NOMO-1 treated with DMSO at 0.1 percent for 48 hours (cell line): Measurements from ENCODE around the gene JAGN1.
"Not testable (repeated sequence)": the region's sequence is repeated elsewhere in the genome, so short reads cannot be mapped to it uniquely, and the experiment has no call there.

ENCODE experiments used
- DNase-seq: peaks from one replicate; lab custom pipeline; 2025; ENCODE audit not compliant: unreplicated experiment; lab: John Stamatoyannopoulos, UW

JAGN1 gene

DNA sequence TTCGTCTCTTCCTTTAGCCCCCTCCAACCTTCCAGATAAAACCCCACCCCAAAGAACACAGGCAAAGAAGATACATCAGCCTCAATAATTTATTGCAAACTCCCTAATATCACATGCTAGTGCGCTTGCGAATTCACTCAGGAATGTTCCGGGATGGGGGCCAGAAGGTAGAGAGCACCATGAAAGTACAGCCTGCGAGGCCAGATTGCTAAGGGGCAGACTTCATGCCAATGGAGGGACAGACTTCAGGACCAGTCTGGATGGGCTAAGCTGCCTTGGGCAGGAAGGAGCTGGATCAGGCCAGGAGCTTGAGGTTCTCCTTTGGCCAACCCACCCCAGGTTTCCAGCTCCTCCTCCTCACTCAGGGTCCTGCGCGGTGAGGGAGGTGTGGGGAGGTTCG is 23.8 kb upstream of the JAGN1 start:
- no peak for DNase-seq

DNA sequence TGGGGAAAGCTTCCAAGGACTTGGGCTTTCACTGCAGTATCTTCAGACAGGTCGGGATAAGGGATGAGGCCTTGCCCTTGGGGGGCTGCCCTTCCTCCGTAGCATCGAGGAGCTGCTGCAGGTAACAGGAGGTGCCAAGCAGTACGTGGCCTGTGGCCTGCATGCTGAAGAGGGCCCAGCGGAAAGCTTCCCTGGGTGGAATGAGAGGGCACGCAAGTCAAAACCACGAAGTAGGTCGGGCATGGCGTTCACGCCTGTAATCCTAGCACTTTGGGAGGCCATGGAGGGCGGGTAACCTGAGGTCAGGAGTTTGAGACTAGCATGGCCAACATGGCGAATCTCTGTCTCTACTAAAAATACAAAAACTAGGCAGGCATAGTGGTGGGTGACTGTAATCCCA is 23.3 kb upstream of the JAGN1 start:
- no peak for DNase-seq

DNA sequence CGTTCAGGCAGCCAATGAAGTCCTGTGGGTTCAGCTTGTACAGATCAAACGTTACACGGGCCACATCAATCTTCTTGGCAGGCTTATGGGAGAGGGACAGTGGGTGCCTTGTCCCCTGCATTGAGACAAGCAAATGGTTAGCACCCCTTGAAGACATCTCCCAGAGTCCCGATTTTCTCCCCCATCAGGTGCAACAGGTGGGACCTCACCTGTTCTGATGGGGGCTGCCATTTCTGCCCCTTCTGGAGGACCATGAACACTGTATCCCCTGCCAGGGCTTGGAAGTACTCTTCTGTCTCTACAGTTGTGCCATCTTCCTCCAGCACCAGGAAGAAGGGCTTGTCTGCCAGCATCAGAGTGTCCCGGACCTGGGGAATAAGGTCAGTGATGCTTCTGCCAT is 20.5 kb upstream of the JAGN1 start:
- no peak for DNase-seq

DNA sequence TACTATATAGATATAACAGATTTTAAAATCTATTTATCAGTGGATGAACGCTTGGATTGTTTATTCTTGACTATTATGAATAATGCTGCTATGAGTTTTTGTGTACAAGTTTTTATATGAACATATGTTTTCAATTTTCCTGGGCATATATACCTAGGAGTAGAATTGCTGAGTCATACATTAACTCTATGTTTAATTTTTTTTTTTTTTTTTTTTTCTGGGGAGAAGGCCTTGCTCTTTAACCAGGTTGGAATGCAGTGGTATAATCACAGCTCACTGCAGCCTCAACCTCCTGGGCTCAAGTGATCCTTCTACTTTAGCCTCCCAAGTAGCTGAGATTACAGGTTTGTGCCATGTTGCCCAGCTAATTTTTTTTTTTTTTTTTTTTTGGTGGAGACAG is 19.4 kb upstream of the JAGN1 start:
- no peak for DNase-seq

DNA sequence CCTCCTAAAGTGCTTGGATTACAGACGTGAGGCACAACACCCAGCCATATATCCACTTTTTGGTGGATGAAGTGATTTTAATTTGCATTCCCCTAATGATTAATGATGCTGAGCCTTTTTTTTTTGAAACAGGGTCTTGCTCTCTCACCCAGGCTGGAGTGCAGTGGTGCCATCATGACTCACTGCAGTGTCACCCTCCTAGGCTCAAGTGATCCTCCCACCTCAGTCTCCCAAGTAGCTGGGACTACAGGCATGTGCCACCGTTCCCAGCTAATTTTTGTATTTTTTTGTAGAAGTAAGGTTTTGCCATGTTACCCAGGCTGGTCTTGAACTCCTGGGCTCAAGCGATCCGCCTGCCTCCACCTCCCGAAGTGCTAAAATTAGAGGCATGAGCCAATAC is 18.3 kb upstream of the JAGN1 start:
- DNase-seq, result not testable (repeated sequence)

DNA sequence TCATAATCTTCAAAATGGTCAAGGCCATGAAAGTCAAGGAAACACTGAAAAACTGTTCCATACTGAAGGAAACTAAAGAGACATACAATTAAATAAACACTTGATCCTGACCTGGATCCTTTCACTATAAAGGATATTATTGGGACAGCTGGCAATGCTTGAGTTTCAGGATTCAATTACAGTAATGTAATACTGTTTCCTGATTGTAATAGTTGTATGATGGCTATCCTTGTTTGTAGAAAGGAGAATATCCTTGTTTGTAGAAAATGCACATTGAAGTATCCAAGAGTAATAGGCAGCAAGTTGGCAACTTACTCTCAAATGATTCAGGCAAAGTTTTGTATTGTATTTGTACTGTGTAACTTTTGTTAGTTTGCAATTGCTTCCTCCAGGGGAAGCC is 15.0 kb upstream of the JAGN1 start:
- DNase-seq, result no peak

DNA sequence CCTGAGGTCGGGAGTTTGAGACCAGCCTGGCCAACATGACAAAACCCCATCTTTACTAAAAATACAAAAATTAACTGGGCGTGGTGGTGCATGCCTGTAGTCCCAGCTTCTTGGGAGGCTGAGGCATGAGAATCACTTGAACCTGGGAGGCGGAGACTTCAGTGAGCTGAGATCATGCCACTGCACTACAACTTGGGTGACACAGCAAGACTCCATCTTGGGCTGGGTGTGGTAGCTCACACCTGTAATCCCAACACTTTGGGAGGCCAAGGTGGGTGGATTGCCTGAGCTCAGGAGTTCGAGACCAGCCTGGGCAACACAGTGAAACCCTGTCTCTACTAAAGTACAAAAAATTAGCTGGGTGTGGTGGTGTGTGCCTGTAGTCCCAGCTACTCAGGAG is 14.2 kb upstream of the JAGN1 start:
- DNase-seq, result not testable (repeated sequence)

DNA sequence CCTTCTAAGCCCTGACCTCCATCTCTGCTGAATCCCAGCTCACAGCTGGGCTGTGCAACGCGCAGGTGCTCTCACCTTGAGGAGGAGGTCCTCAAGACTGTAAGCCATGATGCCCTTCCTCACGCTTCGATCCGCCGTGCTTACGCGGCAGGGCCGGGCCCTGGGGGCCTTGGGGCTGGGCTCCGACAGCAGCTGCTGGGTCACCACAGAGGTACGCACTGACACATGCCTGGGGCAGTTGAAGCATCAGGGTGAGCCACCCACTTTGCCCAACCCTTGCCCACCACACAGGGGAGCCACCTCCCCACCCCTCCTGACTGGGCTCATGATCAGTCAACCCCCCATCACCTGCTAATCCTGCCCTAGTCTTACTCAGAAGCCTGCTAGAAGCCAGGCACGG is 13.4 kb upstream of the JAGN1 start:
- no peak for DNase-seq

DNA sequence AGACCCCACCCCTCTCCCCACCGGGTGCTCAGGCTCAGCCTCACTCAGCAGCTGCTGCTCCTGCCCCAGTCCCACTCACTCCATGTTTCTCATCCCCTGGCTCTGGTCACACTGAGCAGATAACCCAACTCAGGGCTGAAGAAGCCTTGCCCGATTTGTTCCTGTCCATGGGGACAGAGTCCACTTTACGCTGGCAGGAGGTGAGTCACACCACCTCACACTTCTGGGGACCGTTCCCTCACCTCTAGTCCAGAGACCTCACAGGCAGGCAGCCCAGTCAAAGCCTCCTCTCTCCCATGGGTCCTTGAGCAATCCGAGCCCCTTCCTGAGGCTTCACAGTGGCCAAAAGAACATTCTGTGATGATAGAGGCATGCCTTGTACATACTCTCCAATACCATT is 11.7 kb upstream of the JAGN1 start:
- DNase-seq, result no peak

DNA sequence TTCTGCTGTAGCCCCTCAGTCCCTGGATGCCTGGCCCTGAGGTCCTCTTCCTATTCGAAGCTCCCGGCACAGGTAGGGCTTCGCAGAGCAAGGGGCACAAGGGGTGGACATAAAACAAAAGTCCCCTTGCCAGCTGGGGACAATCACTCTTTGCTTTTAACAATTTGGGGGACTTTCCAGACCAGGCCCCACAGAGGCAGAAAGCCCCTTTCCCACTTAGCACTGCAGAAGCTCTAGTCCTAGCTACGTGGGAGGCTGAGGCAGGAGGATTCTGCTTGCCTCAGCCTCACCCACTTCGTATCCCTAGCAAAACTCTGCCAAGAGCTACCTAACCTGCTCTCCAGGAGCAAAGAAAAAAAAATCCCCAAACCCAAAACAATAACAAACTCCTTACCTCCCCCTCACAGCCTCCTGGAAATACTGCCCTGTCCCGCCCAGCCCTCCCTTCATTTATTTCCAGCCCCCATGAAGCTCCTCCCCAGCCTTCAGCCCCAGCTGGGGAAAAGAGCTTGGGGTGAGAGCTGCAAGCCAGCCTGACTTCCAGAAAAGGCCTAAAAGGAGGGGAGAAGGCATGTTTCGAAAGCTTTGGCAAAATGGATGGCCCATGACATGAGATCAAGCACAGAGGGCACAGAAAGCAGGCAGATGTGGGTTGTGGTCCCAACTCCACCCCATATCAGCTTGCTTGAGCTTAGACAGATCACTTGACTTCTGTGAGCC is 10.4 kb upstream of the JAGN1 start, which contains the start of gene CIDEC:
CIDEC (minus strand) TSS at position 424 of the 720 bp plus-strand sequence. CDS start 1,767 bp downstream, outside the sequence.
- no peak for DNase-seq

DNA sequence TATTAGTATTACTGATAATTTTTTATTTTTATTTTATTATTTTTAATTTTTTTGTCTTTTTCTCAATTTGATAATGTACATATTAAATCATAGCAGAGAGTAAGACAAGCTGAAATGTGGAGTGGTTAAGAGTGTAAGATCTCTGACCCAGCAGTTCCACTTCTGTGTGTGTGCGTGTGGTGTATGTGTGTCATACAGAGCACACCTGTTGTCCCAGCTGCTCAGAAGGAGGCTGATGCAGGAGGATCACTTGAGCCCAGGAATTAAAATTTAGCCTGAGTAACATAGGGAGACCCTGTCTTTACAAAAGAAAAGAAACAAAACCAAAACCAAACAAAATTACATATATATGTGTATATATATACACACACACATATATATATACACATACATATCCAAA is 9.0 kb upstream of the JAGN1 start:
- DNase-seq, result no peak

DNA sequence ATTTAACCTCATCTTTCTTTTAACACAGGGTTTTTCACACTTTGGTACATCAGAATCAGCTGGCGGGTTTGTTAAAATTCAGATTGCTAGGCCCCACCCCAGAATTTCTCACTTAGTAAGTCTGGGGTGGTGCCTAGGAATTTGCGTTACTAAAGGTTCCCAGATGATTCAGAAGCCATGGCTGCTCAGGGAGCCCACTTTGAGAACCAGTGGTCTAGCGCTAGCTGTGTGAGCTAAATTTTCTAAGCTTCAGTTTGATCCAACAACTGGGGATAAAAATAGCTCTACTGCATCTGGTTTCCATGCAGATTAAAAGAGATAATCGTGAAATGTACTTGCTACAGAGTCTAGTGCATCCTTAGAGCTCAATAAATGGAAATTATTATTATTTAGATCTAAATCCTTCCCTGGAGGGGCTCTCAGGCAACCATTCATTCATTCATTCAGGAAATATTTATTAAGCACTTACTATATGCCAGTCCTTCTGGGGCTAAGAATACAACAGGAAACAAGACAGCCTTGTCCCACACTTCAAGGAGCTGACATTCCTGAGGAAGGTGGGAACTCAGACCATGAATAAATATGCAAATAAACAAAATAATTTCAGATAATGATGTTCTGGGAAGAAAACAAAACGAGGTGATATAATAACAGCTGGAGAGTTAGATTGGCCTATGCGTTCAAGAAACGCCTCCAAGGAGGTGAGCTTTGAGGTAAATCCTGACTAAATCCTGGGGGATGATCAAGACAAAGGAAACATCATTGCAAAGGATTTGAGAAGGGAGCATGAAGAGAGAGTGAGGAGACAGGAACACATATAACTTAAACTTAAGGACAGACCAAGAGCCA is 6.5 kb upstream of the JAGN1 start:
- DNase-seq, result no peak

DNA sequence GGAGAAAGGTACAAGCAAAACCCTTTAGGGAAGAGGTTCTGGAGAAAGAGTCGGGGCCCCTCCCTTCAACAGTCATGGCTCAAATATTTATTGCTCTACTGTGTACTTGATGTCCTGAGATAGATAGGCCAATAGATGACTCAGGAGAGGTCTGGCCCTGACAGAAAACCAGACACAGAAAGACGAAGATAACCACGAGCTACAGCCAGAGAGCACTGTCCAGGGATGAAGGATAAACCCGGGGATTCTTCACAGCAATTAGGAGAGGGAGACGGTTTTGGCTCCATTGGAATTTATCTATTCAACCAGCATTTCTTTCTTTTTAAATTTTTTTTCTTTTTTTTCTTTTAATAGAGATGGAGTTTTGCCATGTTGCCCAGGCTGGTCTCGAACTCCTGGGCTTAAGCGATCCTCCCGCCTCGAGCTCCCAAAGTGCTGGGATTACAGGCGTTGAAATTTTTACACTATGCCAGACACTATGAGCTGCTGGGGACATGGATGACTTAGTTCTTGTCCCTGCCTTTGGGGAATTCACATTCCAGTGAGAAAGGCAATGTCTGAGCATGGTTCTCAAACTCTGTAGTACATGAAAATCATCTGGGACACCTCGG is 5.8 kb upstream of the JAGN1 start:
- no peak for DNase-seq

DNA sequence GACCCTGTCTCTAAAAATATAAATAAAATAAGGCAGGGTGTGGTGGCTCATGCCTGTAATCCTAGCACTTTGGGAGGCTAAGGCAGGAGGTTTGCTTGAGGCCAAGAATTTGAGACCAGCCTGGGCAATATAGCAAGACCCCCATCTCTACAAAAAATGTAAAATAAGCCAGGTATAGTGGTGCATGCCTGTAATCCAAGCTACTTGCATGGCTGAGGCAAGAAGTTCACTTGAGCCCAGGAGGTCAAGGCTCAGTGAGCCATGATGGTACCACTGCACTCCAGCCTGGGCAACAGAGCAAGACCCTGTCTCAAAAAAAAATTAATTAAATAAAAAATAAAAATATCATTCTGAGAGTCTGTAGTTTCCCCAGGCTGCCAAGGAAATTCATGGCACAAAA is 4.1 kb upstream of the JAGN1 start:
- DNase-seq, result no peak

DNA sequence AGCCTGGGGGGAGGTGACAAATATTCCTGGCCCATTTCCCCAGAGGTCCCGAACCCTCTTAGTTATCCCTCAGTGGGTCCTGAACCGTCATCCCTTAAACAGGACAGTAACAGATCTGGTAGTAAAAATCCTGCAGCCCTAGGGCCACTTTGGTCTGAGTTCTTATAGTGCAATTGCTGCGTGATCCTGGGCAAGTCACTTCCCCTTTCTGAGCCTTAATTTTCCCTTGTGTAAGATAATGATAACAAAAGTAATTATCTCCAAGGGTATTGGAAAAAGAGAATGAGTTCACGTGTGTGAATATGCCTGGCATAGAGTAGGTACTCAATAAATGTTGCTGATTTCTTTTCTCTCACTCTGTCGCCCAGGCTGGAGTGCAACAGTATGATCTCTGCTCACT is 2.9 kb upstream of the JAGN1 start:
- DNase-seq, result peak; percentile 39

DNA sequence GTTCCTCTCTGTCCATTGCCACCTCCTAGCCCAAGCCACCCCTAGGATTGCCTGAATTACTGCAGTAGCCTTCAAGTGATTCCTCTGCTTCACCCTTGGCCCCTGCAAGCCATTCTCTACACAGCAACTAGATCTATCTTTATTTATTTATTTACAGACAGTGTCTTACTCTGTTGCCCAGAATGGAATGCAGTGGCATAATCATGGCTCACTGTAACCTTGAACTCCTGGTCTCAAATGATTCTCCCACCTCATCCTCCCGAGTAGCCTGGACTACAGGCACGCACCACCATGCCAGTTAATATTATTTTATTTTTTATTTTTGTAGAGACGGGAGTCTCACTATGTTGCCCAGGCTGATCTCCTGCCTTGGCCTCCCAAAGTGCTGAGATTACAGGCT is 1.9 kb upstream of the JAGN1 start:
- no peak for DNase-seq

DNA sequence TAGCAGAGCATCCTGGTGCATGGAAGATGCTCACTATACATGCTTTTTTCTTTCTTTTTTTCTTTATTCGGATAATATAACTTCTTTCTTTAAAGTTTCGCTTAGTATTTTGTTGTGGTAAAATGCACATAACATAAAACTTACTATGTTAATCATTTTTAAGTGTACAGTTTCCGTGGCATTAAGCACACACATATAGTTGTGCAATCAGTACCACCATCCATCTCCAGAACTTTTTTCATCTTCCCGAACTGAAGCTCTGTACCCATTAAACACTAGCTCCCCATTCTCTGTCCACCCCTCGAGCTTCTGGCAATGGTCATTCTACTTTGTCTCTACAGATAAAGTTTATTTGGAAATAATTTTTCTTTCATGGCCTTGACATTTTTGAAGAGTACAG is 1.0 kb upstream of the JAGN1 start:
- no peak for DNase-seq

DNA sequence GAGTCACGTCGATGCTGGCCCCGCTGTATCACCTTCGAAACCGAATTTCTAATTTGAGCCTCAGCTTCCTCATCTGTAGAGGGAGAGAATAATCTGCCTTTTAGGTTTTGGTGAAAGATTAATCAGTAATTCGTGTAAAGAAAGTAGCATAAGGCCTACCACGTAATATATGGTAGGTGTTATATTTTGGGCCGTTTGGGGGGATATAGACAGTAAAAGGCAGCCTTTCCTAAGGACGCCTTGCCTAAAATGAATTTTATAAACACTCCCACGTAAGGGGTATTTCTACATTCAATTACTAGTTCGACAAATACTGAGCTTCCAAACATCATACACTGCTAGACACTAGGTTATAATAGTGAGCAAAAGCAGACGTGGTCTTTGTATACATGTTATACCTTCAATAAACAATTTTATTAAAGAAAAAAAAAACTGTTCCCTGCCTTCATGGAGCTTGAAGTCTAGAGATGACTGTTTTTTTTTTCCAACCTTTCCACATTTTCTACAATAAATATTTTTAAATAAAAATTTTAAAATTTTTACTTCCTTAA is 737 bp downstream of the JAGN1 start:
- DNase-seq, result no peak

DNA sequence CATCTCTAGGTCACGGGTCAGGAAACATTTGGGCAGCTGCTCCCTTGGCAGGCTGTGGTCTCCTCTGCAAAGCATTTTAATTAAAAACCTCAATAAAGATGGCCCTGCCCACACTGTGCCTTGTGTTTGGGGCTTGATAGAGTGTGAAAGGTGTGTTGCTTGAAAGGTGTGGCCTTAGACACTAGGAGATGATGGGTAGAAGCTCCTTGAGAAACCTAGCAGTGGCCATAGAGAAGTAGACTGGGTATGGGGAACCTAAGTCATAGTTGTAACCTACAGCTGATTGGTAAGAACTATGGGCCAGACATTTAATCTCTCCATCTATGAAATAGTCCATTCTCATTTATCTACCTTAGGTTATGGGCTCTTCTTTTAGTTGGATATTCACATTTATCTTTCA is 3.3 kb downstream of the JAGN1 start:
- DNase-seq, result no peak

DNA sequence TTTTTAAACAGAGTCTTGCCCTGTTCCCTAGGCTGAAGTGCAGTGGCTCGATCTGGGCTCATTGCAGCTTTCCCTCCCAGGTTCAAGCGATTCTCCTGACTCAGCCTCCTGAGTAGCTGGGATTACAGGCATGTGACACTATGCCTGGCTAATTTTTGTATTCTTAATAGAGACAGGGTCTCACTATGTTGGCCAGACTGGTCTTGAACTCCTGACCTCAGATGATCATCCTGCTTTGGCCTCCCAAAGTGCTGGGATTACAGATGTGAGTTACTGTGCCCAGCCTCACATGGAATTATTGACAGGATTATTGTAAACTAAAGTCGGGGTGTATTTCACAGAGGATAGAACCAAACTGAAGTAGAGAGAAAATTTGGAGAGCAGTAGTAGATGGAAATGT is 5.3 kb downstream of the JAGN1 start:
- not testable (repeated sequence) for DNase-seq

DNA sequence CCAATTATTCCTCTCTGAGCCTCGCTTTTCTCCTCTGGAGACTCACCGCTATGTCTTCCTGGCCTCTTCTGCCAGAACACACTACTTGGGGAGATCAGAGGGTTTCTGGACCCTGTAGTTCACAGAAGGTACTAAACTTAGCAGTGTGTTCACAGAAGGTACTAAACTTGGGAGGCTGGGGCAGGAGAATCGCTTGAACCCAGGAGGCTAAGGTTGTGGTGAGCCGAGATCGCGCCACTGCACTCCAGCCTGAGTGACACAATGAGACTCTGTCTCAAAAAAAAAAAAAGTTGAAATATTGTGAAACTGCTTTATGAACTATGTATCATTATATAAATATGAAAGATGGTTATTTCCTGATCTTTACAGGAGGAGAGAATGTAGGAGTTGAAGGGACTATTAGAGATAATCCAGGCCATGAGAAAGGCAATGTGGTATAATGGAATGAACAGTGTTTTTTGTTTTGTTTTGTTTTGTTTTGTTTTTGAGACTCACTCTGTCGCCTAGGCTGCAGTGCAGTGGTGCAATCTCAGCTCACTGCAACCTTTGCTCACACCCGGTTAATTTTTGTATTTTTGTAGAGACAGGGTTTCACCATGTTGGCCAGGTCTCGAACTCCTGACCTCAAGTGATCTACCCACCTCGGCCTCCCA is 6.5 kb downstream of the JAGN1 start:
- DNase-seq, result not testable (repeated sequence)
